MM.1S (cell line): ENCODE measurements around the gene CES4A.

Source experiments
- DNase-seq: peaks from one replicate; pipeline ENCODE4 v3.0.0-alpha.2; 2015
- H2AFZ ChIP-seq: fragments of 300-600 bp; sonication (generic); 2 replicates; pipeline ENCODE4 v1.6.0; 2016; ENCODE audit warnings: antibody characterized with exemption, low read length
- H3F3A ChIP-seq: fragments of 300-600 bp; sonication (generic); 2 replicates; pipeline ENCODE4 v1.6.1; 2016; ENCODE audit warnings: mild to moderate bottlenecking, antibody characterized with exemption, low read length, moderate library complexity, mixed read lengths; ENCODE audit not compliant: insufficient read depth
- H3K27ac ChIP-seq: fragments of 300-600 bp; sonication (generic); 2 replicates; pipeline ENCODE4 v1.5.1; 2016; ENCODE audit warnings: mild to moderate bottlenecking, low read length
- H3K27me3 ChIP-seq: fragments of 300-600 bp; sonication (generic); replicated peaks from 2 replicates; pipeline ENCODE4 v1.6.0; 2016; ENCODE audit warnings: low read length; ENCODE audit not compliant: insufficient read depth
- H3K36me3 ChIP-seq: fragments of 300-600 bp; sonication (generic); replicated peaks from 2 replicates; pipeline ENCODE4 v1.6.1; 2016; ENCODE audit warnings: mild to moderate bottlenecking, low read length, mixed read lengths; ENCODE audit not compliant: insufficient read depth
- H3K4me1 ChIP-seq: fragments of 300-600 bp; sonication (generic); 2 replicates; pipeline ENCODE4 v1.6.1; 2016; ENCODE audit warnings: low read length, mixed read lengths
- H3K4me2 ChIP-seq: fragments of 300-600 bp; sonication (generic); 2 replicates; pipeline ENCODE4 v1.6.0; 2016; ENCODE audit warnings: low read depth, low read length
- H3K4me3 ChIP-seq: fragments of 300-600 bp; sonication (generic); 2 replicates; pipeline ENCODE4 v1.5.1; 2016; ENCODE audit warnings: low read length, mixed read lengths
- H3K79me2 ChIP-seq: fragments of 300-600 bp; sonication (generic); 2 replicates; pipeline ENCODE4 v1.6.1; 2016; ENCODE audit warnings: mixed run types, low read length, mixed read lengths
- H3K9ac ChIP-seq: fragments of 300-600 bp; sonication (generic); 2 replicates; pipeline ENCODE4 v1.6.1; 2016; ENCODE audit warnings: low read length, mixed read lengths
- H3K9me2 ChIP-seq: fragments of 300-600 bp; sonication (generic); replicated peaks from 2 replicates; pipeline ENCODE4 v1.6.1; 2016; ENCODE audit warnings: mild to moderate bottlenecking, low read length, mixed read lengths; ENCODE audit not compliant: insufficient read depth
- H3K9me3 ChIP-seq: fragments of 300-600 bp; sonication (generic); replicated peaks from 2 replicates; pipeline ENCODE4 v1.6.1; 2016; ENCODE audit warnings: mild to moderate bottlenecking, low read length, mixed read lengths; ENCODE audit not compliant: insufficient read depth
- H4K20me1 ChIP-seq: fragments of 300-600 bp; sonication (generic); 2 replicates; pipeline ENCODE4 v1.6.1; 2016; ENCODE audit warnings: mild to moderate bottlenecking, low read length, moderate library complexity, mixed read lengths; ENCODE audit not compliant: insufficient read depth
- CTCF ChIP-seq: fragments of 300-600 bp; sonication (generic); IDR thresholded peaks from 2 replicates; pipeline ENCODE4 v1.5.1; 2016; ENCODE audit warnings: antibody characterized with exemption, low read length, mixed read lengths
- EZH2 ChIP-seq: fragments of 300-600 bp; sonication (generic); optimal IDR thresholded peaks from 2 replicates; pipeline ENCODE3; 2017; ENCODE audit warnings: low read depth, mild to moderate bottlenecking, antibody characterized with exemption, low read length, mixed read lengths
- EZH2phosphoT487 ChIP-seq: fragments of 300-600 bp; sonication (generic); IDR thresholded peaks from 2 replicates; pipeline ENCODE4 v1.6.1; 2018; ENCODE audit warnings: antibody characterized with exemption, low read length

The CES4A gene

GRCh38 chr16:67036323-67036741, 47.9 kb downstream of the CES4A start:
- Histone ChIP-seq H3K27me3 (no peaks in the 10 kb centered on the region), H3K9ac (no peak overlapping the region), H3K79me2 (peaks cover 99% of the 10 kb centered on the region), H3K36me3 (peaks cover 8% of the 10 kb centered on the region; the same call in 1 of the 2 replicates), H3K4me3 (no peak overlapping the region), H3K27ac (no peak overlapping the region), H4K20me1 (peaks cover 13% of the 10 kb centered on the region; the same call in 1 of the 2 replicates), H3K4me1 (peaks cover 3% of the 10 kb centered on the region; the same call in 1 of the 2 replicates), H3K9me2 (no peaks in the 10 kb centered on the region), H3F3A (no peaks in the 10 kb centered on the region; the same call in 1 of the 2 replicates), H3K4me2 (no peak overlapping the region), H3K9me3 (no peaks in the 10 kb centered on the region), H2AFZ (no peak overlapping the region)
- TF ChIP-seq EZH2 (no peak), EZH2phosphoT487 (no peak)
- no peak for DNase-seq

- Histone ChIP-seq H3K9me3 (no peaks in the 10 kb centered on the region), H3K4me1 (no peaks in the 10 kb centered on the region), H3K79me2 (peaks cover 98% of the 10 kb centered on the region), H4K20me1 (peaks cover 8% of the 10 kb centered on the region; the same call in 1 of the 2 replicates), H3K27ac (no peak overlapping the region), H2AFZ (no peak overlapping the region), H3K4me2 (no peak overlapping the region), H3K36me3 (peaks cover 3% of the 10 kb centered on the region; the same call in 1 of the 2 replicates), H3K4me3 (no peak overlapping the region), H3K27me3 (no peaks in the 10 kb centered on the region), H3F3A (no peaks in the 10 kb centered on the region; the same call in 1 of the 2 replicates), H3K9ac (no peak overlapping the region), H3K9me2 (no peaks in the 10 kb centered on the region)
- no peak for TF ChIP-seq EZH2phosphoT487
- TF ChIP-seq EZH2 = no peak
- no peak for TF ChIP-seq CTCF
- no peak for DNase-seq
These were observed 51.1 kb downstream of the CES4A start for GRCh38 chr16:67039260-67040020.

- H2AFZ ChIP-seq = no peak overlapping the region
- H3K4me2 ChIP-seq = no peak overlapping the region
- no peak for DNase-seq
- no peaks in the 10 kb centered on the region for H3K4me1 ChIP-seq
- no peaks in the 10 kb centered on the region for H3K9me2 ChIP-seq
- H3K36me3 ChIP-seq = peaks cover 3% of the 10 kb centered on the region; the same call in 1 of the 2 replicates
- H3K4me3 ChIP-seq = no peak overlapping the region
- H3K9ac ChIP-seq = no peak overlapping the region
- no peaks in the 10 kb centered on the region; the same call in 1 of the 2 replicates for H3F3A ChIP-seq
- H3K27ac ChIP-seq = no peak overlapping the region
- H3K27me3 ChIP-seq = no peaks in the 10 kb centered on the region
- no peak for TF ChIP-seq CTCF
- no peak for TF ChIP-seq EZH2
- no peak for TF ChIP-seq EZH2phosphoT487
- H4K20me1 ChIP-seq = peaks cover 5% of the 10 kb centered on the region; the same call in 1 of the 2 replicates
- H3K9me3 ChIP-seq = no peaks in the 10 kb centered on the region
- peaks cover 98% of the 10 kb centered on the region for H3K79me2 ChIP-seq
These were observed 51.8 kb downstream of the CES4A start for GRCh38 chr16:67040166-67040565.
